ENCODE measurements around the gene TIMM23.
"Not testable (repeated sequence)": the region's sequence is repeated elsewhere in the genome, so short reads cannot be mapped to it uniquely, and the experiment has no call there.

TIMM23 gene, protein sequence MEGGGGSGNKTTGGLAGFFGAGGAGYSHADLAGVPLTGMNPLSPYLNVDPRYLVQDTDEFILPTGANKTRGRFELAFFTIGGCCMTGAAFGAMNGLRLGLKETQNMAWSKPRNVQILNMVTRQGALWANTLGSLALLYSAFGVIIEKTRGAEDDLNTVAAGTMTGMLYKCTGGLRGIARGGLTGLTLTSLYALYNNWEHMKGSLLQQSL

DNA sequence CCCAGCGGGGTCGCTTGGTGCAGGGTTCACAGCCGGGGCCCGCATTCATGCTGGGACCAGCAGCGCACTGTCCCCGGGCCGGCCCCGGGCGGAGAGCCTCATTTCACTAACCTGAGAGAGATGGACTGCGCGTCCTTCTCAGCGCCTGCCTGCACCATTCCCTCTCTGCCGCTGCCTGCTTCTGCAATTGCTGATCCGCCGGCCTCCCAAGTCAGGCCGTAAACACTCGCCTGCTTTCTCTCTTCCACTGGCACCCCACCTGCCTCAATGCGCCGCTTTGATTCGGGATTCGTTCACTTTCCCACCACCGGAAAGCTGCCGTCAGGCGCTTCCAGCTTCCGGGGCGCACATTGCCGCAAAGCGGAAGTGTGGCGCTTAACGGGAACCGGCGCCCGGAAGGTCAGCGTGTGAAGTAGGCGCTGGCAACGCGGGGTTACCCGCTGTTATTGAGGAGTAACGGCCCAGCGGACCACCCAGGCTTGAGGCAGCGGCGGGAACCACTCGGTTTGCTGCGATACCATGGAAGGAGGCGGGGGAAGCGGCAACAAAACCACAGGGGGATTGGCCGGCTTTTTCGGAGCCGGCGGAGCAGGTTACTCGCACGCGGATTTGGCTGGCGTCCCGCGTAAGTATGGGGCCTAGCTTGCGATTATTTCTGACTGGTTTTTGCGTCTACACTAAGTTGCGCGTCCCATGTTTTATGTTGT is at the start of gene TIMM23:
Gene TIMM23, plus strand, starts transcription at position 384 of the 707 bp plus-strand sequence. Its CDS starts 136 bp downstream, at position 520.
- H3K4me3 ChIP-seq (ENCODE audit: low read depth, low read length): peak within 1 kb of the TSS; percentile 65

DNA sequence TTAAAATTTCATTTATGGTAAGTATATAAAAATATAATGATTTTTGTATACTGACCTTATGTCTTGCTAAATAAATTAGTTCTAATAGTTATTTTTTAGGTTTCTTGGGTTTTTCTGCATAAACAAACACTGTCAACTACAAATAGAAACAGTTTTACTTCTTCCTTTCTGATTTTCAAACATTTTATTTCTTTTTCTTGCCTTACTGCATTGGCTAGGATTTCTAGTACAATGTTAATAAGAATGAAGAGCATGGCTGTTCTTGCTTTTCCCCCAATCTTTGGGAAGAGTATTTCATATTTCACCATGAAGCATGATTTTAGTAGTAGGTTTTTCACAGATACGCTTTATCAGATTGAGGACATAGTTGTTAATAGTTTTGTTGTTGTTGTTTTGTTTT is 45.5 kb upstream of the TIMM23 start:
- not testable (repeated sequence) for H3K4me3 ChIP-seq (ENCODE audit: low read depth, low read length); DNase-seq (ENCODE audit: low read depth)

More for the DNA sequence above, at the start of gene TIMM23:
- DNase-seq (ENCODE audit: low read depth): peak; percentile 57

DNA sequence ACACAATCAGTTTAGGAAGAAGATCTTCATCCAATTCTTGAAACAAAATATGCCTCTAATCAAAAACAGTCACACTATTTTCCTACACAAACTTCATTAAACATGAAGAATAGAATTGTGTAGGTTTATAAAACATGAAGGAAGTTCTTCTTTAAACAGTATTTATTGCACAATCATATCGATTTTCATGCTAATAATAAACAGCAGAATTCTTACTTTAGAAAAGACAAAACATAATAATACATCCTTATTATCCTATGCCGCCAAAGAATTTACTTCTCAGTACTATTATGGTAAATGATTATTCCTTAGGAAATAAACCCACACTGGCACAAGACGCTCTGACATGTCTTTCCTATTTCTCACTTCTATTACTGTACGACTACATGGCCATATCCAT is 41.0 kb upstream of the TIMM23 start:
- H3K4me3 ChIP-seq (ENCODE audit: low read depth, low read length); DNase-seq (ENCODE audit: low read depth): not testable (repeated sequence)

DNA sequence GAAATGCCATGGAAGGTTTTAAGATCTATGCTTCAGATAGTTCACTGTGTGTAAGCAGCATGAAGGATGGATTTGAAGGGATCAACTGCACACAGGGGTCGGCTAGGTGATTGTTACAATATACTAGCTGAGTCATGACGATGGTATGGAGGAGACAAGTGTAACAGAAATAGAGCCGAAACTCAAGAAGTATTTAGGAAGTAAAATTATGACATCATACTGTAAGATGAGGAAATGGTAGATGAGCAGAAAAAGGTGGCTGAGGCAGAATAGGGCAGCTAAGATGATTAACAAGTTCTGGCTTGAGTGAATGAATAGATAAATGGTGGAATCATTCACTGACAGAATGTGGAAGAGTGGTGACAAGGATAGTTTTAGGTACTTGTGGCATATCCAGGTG is 37.5 kb upstream of the TIMM23 start:
- H3K4me3 ChIP-seq (ENCODE audit: low read depth, low read length); DNase-seq (ENCODE audit: low read depth): not testable (repeated sequence)

DNA sequence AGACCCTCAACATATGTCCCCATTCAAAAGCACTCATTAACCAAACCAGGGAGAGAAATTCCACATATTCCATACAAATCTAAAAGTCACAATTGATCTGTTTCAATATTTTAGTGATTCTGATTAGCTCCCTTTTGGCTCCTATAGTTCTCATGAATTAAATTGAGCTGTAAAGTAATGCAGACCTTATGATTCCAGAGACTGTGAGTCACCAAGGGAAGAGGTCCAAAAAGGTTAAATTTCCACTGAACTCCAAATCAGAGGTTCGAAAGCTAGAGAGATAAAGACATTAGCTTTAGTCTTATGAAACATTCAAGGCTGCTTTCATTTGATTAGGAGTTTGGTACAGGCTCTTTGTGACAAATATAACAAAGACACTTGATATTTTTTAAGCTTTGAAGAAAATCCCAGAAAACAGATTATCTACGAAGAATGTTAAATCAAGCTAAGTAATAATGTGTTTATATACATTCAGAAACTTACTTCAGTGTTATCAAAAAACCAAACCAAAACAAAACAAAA is 33.1 kb upstream of the TIMM23 start:
- H3K4me3 ChIP-seq (ENCODE audit: low read depth, low read length); DNase-seq (ENCODE audit: low read depth): not testable (repeated sequence)

DNA sequence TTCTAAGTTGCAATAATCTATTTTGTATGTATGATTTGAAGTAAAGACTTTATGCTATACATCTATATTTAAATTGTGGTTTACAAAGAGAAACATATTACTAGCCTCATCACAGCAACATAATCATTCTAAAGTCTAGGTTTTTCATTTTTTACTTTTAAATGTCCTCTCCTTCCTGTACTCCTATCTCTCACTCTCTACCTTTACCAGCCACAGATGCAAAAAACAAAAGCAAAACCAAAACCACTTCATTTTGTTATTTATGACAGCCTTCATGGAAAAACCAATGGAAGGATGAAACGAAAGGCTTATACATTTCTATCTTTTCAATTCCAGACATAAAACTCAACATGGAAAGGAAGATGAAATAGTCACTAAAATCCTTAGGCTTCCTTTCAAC is 31.1 kb upstream of the TIMM23 start:
- H3K4me3 ChIP-seq (ENCODE audit: low read depth, low read length): not testable (repeated sequence)

DNA sequence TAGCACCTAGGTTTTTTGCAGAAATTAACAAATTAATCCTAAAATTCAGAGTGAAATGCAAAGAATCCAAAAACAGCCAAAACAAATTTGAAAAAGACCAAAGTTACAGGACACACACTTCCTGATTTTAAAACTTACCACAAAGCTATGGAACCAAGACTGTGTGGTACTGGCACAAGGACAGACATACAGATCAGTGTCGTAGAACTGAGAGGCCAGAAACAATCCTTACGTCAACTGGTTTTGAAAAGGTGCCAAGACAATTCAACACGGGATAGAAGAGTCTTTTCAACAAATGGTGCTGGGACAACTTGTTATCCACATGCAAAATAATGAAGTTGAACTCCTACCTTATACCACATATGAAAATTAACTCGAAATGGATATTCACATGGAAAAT is 26.8 kb upstream of the TIMM23 start:
- H3K4me3 ChIP-seq (ENCODE audit: low read depth, low read length): not testable (repeated sequence)

More for the DNA sequence above, 31.1 kb upstream of the TIMM23 start:
- not testable (repeated sequence) for DNase-seq (ENCODE audit: low read depth)

DNA sequence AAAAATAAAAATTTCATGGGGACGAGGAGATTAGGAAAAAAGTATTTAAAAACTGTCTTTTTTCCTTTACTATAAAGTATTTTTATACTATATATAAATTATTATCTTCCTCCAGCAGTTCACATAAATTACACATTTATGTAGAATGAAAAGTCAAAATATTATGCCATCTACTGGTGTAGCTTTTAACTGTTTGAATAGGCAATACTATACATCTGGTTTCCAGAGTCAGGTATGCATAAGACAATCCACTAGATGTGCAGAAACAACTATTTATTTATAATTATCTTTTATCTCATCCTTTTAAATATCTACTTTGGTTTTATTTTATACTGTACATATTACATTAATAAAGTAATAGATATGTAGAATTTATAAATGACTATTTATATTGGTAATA is 24.9 kb upstream of the TIMM23 start:
- not testable (repeated sequence) for DNase-seq (ENCODE audit: low read depth); H3K4me3 ChIP-seq (ENCODE audit: low read depth, low read length)

More for the DNA sequence above, 26.8 kb upstream of the TIMM23 start:
- DNase-seq (ENCODE audit: low read depth): not testable (repeated sequence)

DNA sequence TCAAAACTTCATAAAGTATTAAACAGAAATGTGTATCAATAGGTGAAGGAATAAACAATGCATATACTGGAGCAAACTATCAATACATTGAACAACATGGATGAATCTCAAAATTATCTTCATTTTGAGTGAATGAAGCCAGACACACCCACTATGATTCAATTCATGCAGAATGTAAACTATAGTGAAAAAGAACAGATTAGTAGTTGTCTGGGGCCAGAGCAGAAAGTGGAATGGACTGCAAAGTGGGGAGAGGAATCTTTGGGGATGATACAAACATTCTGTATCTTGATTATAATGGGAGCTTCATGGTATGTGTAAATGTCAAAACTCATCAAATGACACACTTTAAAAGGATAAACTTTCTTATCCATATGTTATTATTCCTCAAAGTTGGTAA is 23.5 kb upstream of the TIMM23 start:
- not testable (repeated sequence) for DNase-seq (ENCODE audit: low read depth)

DNA sequence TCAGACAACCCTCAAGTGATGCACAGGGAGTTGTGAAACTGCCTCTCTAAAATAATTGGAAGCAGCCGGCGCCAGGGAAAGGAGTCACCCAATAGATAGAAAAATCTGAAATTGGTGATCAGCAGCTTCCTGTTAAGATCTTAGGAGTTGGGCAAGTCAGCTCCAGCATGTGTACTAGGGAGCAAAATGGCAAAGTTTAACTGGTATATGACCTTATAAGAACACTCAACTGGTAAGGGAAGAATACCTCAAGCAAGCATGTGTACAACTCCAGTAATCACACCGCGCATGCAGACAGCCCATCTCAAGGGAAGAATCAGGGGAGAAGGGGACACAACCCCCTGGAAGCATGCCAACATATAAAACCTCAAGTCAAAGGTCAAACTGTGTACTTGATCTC is 17.9 kb upstream of the TIMM23 start:
- DNase-seq (ENCODE audit: low read depth); H3K4me3 ChIP-seq (ENCODE audit: low read depth, low read length): not testable (repeated sequence)

More for the DNA sequence above, 23.5 kb upstream of the TIMM23 start:
- H3K4me3 ChIP-seq (ENCODE audit: low read depth, low read length): not testable (repeated sequence)

DNA sequence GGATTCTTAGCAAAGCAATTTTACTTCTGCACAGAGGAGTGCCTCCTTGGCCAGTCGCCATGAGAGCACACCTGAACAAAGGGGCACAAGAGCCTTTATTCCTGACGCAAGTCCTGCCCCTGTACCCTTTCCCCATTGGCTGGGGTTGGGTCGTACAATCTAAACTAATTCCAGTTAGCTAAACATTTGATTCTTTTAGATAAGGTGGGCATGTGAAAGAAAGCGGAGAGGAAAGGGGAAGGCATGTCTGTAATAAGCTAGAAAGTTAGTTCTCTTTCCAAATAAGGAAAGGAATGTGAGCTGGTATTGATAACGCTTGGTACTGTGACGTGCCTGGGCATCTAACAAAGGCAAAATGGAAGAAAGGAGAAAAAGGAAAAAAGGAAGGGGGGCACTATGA is 15.7 kb upstream of the TIMM23 start:
- H3K4me3 ChIP-seq (ENCODE audit: low read depth, low read length); DNase-seq (ENCODE audit: low read depth): not testable (repeated sequence)

DNA sequence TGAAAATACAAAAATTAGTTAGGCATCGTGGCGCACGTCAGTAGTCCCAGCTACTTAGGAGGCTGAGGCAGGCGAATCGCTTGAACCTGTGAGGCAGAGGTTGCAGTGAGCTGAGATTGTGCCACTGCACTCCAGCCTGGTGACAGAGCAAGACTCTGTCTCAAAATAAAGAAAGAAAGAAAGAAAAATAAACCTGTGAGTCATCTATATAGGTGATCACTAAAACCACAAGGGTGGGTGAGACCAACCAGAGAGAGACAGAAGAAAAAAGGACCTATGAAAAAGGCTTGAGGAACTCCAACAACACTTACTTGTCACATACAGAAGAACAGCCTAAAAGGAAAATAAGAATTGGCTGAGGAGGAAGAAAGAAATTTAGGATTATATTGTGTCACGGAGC is 14.4 kb upstream of the TIMM23 start:
- DNase-seq (ENCODE audit: low read depth); H3K4me3 ChIP-seq (ENCODE audit: low read depth, low read length): not testable (repeated sequence)

DNA sequence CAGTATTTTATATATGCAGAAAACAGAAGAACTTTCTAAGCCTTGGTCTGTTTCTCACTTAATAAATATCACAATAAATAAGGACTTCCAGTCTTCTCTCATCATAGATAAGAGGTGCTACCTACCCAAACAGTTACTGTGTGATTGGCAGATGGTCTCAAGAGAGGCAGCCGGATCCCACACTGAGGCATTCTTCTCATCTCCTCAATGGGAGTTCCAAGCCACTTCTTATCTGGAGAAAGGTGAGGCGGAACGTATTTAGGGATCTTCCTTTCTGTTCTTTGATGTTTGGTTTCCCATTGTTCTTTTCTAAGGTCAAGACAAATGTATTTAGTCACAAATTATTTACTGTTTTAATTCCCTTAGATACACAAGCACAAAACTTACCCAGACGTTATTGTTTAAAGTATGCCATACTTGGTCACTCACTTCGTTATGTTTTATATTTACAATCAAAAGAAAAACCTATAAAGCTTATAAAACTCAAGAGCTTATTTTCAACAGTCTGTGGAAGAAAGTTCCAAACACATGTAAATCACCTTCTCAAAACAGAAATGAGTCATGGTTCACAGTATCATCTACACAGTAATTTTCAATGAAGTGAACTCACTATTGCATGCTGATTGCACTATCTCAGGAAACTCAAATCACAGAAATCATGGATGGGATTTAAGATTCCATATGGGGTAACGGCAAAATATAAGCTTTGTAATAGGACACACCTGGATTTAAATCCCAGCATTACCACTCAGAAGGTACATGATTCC is 9.4 kb upstream of the TIMM23 start:
- H3K4me3 ChIP-seq (ENCODE audit: low read depth, low read length); DNase-seq (ENCODE audit: low read depth): not testable (repeated sequence)

DNA sequence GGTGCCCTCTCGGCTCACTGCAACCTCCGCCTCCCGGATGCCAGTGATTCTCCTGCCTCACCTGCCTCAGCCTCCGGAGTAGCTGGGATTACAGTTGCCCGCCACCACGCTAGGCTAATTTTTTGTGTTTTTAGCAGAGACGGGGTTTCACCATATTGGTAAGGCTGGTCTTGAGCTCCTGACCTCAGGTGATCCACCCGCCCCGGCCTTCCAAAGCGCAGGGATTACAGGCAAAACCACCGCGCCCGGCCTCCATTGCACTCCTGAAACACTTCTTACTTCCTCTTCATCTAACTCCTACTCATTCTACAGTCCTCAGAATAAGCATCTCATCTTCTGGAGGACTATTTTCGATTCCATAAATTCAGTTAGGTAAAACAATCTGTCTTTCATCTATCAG is 1.3 kb upstream of the TIMM23 start:
- not testable (repeated sequence) for DNase-seq (ENCODE audit: low read depth)
- peak overlapping the region; percentile 65 for H3K4me3 ChIP-seq (ENCODE audit: low read depth, low read length)

DNA sequence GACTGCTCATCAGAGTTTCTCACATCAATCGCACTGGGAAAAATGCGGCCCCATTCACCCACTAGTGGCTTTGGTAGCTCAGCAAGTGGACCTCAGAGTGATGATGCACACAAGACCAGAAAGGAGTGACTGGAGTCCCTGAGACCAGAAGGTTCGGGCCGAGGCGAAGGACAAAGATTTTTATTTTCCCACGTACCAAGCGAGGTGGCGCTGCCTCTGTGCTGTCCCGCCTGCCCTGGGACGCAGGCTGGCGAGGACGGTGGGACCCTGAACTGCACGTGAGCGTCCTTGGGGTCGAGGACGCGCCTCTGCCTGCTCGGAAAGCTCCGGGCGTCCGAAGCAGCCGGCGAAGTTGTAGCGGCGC is 565 bp upstream of the TIMM23 start:
- H3K4me3 ChIP-seq (ENCODE audit: low read depth, low read length): peak overlapping the region; percentile 65
- not testable (repeated sequence) for DNase-seq (ENCODE audit: low read depth)

DNA sequence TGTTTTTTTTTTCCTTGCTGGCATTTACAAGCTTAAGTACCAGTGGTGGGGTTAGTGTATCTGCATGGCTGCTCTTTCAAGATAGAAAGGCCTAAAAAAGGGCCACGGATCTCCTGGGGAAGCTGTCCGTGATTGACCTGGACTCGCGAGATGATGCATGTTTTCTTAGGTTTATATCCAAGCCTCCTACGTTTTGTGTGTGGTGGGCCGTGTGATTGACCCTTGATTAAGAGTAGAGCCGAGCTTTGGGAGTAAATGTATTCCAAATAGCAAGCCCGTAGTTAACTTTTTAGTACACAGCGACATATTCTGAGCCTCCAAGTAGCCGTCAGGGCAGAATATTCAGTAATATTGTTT is 502 bp downstream of the TIMM23 start:
- DNase-seq (ENCODE audit: low read depth): not testable (repeated sequence)
- peak overlapping the region; percentile 65 for H3K4me3 ChIP-seq (ENCODE audit: low read depth, low read length)

DNA sequence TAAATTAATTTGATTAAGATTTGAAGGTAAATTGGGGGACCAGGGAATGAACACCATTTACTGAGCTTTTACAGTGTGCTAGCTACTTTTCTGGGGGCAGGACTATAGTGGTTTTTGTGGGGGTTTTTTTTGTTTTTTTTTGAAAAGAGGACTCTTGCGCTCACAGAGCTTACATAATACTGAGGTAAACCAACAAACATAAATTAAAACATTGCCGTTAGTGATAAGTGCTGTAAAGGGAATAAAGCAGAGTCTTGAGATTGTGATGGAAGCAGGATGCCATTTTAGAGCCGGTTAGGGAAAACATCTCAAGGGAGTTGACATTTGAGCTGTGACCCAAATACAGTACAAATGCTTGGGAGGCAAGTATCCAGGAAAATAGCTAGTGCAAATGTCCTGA is 1.8 kb downstream of the TIMM23 start:
- not testable (repeated sequence) for H3K4me3 ChIP-seq (ENCODE audit: low read depth, low read length); DNase-seq (ENCODE audit: low read depth)

DNA sequence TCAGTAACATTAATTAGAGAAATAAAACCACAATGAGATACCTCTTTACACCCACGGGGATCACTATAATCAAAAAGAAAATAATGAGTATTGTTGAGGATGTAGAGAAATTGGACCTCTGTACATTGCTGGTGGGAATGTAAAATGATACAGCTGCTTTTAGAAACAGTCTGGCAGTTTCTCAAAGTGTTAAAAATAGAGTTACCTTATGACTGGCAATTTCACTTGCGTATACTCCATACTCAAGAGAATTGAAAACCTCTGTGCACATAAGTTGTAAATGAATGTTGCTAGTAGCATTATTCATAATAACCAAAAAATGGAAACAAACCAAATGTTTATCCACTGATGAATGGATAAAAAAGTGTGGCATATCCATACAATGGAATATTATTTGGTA is 6.3 kb downstream of the TIMM23 start:
- DNase-seq (ENCODE audit: low read depth); H3K4me3 ChIP-seq (ENCODE audit: low read depth, low read length): not testable (repeated sequence)

DNA sequence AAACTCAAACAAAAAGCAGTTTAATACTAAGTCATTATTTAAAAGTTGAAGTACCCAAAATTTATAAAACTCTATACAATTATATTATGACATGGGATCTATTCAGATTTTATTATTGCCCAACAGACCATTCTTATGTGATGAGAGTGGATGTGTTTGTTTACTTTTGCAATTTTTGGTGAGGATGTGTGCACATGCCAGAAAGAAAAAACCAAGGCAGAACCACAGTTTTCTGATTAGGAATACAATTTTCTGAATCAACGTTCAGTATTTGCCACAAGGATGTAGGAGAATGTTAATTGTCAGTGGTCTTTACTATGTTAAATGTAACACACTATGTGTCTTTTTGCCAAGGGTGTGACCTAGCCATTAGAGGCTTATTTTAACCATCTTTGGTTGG is 9.1 kb downstream of the TIMM23 start:
- not testable (repeated sequence) for DNase-seq (ENCODE audit: low read depth); H3K4me3 ChIP-seq (ENCODE audit: low read depth, low read length)
